GM12872 (cell line): ENCODE data around the gene HSPBP1.

Experiments
- CTCF ChIP-seq: IDR thresholded peaks from 3 replicates; pipeline ENCODE4 v1.5.1; 2011; ENCODE audit warnings: low read depth, mild to moderate bottlenecking, low read length, moderate library complexity; ENCODE audit not compliant: insufficient read depth

The HSPBP1 gene

GRCh38 chr19:55287361-55288079 is 7.6 kb upstream of the HSPBP1 start:
- no peak for TF ChIP-seq CTCF

GRCh38 chr19:55285229-55285890 is 5.5 kb upstream of the HSPBP1 start:
- TF ChIP-seq CTCF, result no peak

GRCh38 chr19:55284405-55285058 is 4.6 kb upstream of the HSPBP1 start:
- TF ChIP-seq CTCF, result no peak

GRCh38 chr19:55283548-55284377 is 3.9 kb upstream of the HSPBP1 start, which contains the start of gene BRSK1:
TSS of gene BRSK1 (plus strand) at chr19:55283997. CDS start at chr19:55284443, 446 bp downstream.
- no peak for TF ChIP-seq CTCF

- no peak for TF ChIP-seq CTCF
Measured at GRCh38 chr19:55279340-55279739, 570 bp downstream of the HSPBP1 start.

- no peak for TF ChIP-seq CTCF
Measured at GRCh38 chr19:55278391-55279135, 1.3 kb downstream of the HSPBP1 start.
